Skeletal muscle satellite cell (primary cell): ENCODE results near the gene COMP.
A peak's percentile ranks its signal among the peaks of the same experiment; 100 is the strongest.

Source experiments
- H3K27me3 ChIP-seq: 2 replicates; pipeline ENCODE4 v1.7.0; 2013; ENCODE audit warnings: low read length; ENCODE audit not compliant: control insufficient read depth, insufficient read depth
- H3K36me3 ChIP-seq: 2 replicates; pipeline ENCODE4 v1.7.0; 2013; ENCODE audit warnings: mild to moderate bottlenecking, control low read depth, low read length; ENCODE audit not compliant: insufficient read depth
- H3K4me1 ChIP-seq: 2 replicates; pipeline ENCODE4 v1.7.0; 2013; ENCODE audit warnings: low read length; ENCODE audit not compliant: control insufficient read depth, insufficient read depth
- H3K4me2 ChIP-seq: 2 replicates; pipeline ENCODE4 v1.7.0; 2013; ENCODE audit warnings: mild to moderate bottlenecking, low read length
- H3K4me3 ChIP-seq: 2 replicates; pipeline ENCODE4 v1.7.0; 2013; ENCODE audit warnings: low read length
- H3K9ac ChIP-seq: 2 replicates; pipeline ENCODE4 v1.7.0; 2013; ENCODE audit warnings: mild to moderate bottlenecking, low read depth, low read length, moderate library complexity
- H3K9me3 ChIP-seq: replicated peaks from 2 replicates; pipeline ENCODE4 v1.7.0; 2013; ENCODE audit warnings: mild to moderate bottlenecking, control low read depth, low read length

COMP gene

DNA sequence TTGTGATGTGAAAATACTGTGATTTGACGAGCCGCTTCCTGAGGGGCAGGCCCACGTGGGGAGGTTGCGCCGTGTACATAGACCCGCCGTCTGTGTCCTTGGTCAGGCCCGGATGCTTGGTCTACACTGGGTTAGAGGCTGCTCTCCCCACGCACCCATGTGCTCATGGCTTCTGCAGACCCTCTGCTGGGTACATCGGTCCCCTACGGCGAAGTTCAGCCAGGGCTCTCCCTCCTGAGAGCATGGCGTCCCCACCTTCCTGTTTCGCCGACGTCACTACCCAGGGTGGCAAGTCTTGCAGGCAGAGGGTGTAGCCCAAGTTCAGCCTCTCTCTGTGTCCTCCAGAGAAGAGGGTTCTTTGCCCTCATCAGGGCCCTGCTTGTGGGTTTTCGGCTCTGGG is 11.0 kb downstream of the COMP start:
- H3K9me3 ChIP-seq, result no peaks in the 10 kb centered on the region
- H3K4me2 ChIP-seq, result no peak overlapping the region
- H3K27me3 ChIP-seq, result peaks cover 11% of the 10 kb centered on the region
- H3K36me3 ChIP-seq, result no peaks in the 10 kb centered on the region
- peaks cover 18% of the 10 kb centered on the region for H3K4me1 ChIP-seq
- H3K4me3 ChIP-seq, result no peak overlapping the region
- no peak overlapping the region for H3K9ac ChIP-seq

DNA sequence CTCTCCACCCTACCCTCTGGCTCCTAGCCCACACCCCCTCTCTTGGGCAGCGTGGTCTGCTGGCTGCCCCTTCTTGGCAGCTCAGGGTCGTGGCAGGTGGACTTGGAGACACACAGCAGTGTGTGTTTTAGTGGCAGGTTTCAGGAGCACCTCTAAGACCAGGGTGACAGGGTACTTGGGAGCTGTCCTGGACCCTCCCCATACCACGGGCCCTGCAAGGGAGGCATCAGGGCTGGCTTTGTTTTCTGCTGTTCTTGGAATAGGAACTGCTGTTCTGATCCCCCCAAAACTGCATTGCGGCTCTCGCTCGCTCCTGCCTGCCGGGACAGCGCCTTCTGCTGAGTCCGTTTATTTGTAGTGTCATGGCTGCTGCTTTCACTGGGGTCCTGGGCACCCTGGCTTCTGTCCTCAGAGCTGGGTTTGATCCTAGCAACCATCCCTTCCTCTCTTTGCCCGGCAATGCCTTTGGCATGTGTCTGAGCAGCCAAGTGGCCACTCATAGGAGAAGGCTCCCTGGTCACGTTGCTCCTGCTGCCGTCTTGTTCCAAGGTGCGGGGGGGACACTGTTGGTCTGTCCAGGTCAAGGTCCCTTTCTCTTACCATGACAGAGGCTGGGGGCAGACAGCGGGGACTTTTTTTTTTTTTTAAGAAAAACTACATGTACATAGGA is 12.1 kb downstream of the COMP start:
- peaks cover 1% of the 10 kb centered on the region for H3K27me3 ChIP-seq

GRCh38 chr19:18778076-18778389 is 13.1 kb downstream of the COMP start:
- no peak overlapping the region for H3K4me2 ChIP-seq
- peaks cover 15% of the 10 kb centered on the region for H3K4me1 ChIP-seq
- H3K9me3 ChIP-seq, result no peaks in the 10 kb centered on the region
- H3K36me3 ChIP-seq, result no peaks in the 10 kb centered on the region
- no peak overlapping the region for H3K9ac ChIP-seq
- H3K27me3 ChIP-seq, result no peaks in the 10 kb centered on the region
- no peak overlapping the region for H3K4me3 ChIP-seq

More for the DNA sequence above, 12.1 kb downstream of the COMP start:
- Histone ChIP-seq H3K4me3 (no peak overlapping the region), H3K4me1 (peaks cover 15% of the 10 kb centered on the region), H3K36me3 (no peaks in the 10 kb centered on the region), H3K9ac (no peak overlapping the region), H3K9me3 (no peaks in the 10 kb centered on the region), H3K4me2 (no peak overlapping the region)

GRCh38 chr19:18777301-18778075 is 13.6 kb downstream of the COMP start:
- H3K9ac ChIP-seq, result no peak overlapping the region
- H3K36me3 ChIP-seq, result no peaks in the 10 kb centered on the region
- H3K9me3 ChIP-seq, result no peaks in the 10 kb centered on the region
- H3K4me3 ChIP-seq, result no peak overlapping the region
- no peak overlapping the region for H3K4me2 ChIP-seq
- H3K27me3 ChIP-seq, result no peaks in the 10 kb centered on the region
- H3K4me1 ChIP-seq, result peaks cover 15% of the 10 kb centered on the region

- H3K27me3 ChIP-seq, result no peaks in the 10 kb centered on the region
- peaks cover 15% of the 10 kb centered on the region for H3K4me1 ChIP-seq
- H3K4me3 ChIP-seq, result no peak overlapping the region
- no peaks in the 10 kb centered on the region for H3K36me3 ChIP-seq
- H3K4me2 ChIP-seq, result peak overlapping the region; percentile 75
- no peak overlapping the region for H3K9ac ChIP-seq
- no peaks in the 10 kb centered on the region for H3K9me3 ChIP-seq
These were observed 14.4 kb downstream of the COMP start for GRCh38 chr19:18776736-18777135.

GRCh38 chr19:18776288-18776594 is 14.9 kb downstream of the COMP start:
- no peaks in the 10 kb centered on the region for H3K27me3 ChIP-seq
- H3K4me1 ChIP-seq, result peaks cover 15% of the 10 kb centered on the region
- H3K4me3 ChIP-seq, result peak overlapping the region; percentile 43
- H3K9me3 ChIP-seq, result no peaks in the 10 kb centered on the region
- no peaks in the 10 kb centered on the region for H3K36me3 ChIP-seq
- H3K9ac ChIP-seq, result peak overlapping the region; percentile 0
- H3K4me2 ChIP-seq, result peak overlapping the region; percentile 75

DNA sequence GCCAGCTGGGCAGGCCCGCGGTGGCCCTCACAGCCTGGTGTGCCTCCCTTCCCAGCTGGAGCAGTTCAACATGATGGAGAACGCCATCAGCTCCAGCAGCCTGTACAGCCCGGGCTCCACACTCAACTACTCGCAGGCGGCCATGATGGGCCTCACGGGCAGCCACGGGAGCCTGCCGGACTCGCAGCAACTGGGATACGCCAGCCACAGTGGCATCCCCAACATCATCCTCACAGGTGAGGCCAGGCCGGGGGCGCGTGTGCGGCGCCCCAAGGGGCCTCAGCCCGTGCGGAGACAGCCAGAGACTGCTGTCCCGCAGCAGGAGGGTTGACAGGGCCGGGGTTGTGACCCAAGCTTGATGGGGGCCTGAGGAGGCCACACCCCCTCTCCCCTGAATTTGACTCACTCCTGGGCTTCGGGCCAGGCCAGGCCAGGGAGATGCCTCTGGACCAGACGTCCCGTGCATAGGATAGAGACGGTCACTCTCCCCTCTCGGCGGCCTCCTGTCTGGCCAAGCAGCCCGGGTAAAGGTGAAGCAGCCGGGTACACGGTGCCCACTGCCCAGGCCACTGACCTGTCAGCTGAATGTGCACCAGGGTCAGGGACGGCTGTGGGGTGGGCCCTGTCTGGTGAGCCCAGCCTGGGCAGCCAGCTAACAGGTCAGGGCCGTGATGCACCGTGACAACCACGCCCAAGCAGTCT is 15.4 kb downstream of the COMP start:
- Histone ChIP-seq H3K36me3 (no peaks in the 10 kb centered on the region), H3K4me3 (peak overlapping the region; percentile 43), H3K9me3 (no peaks in the 10 kb centered on the region), H3K4me1 (peaks cover 15% of the 10 kb centered on the region), H3K9ac (peak overlapping the region; percentile 0), H3K27me3 (no peaks in the 10 kb centered on the region), H3K4me2 (peak overlapping the region; percentile 75)

- Histone ChIP-seq H3K27me3 (no peaks in the 10 kb centered on the region), H3K4me1 (peaks cover 15% of the 10 kb centered on the region), H3K9ac (no peak overlapping the region), H3K36me3 (no peaks in the 10 kb centered on the region), H3K9me3 (no peaks in the 10 kb centered on the region), H3K4me3 (no peak overlapping the region), H3K4me2 (no peak overlapping the region)
These were observed 16.2 kb downstream of the COMP start for GRCh38 chr19:18774782-18775444.

GRCh38 chr19:18774107-18774506 is 17.0 kb downstream of the COMP start:
- Histone ChIP-seq H3K36me3 (no peaks in the 10 kb centered on the region), H3K4me3 (no peak overlapping the region), H3K4me2 (no peak overlapping the region), H3K27me3 (no peaks in the 10 kb centered on the region), H3K4me1 (peaks cover 16% of the 10 kb centered on the region), H3K9ac (no peak overlapping the region), H3K9me3 (no peaks in the 10 kb centered on the region)

GRCh38 chr19:18773682-18774081 is 17.4 kb downstream of the COMP start:
- H3K9me3 ChIP-seq, result no peaks in the 10 kb centered on the region
- no peak overlapping the region for H3K4me2 ChIP-seq
- peaks cover 20% of the 10 kb centered on the region for H3K4me1 ChIP-seq
- no peak overlapping the region for H3K4me3 ChIP-seq
- no peaks in the 10 kb centered on the region for H3K27me3 ChIP-seq
- H3K9ac ChIP-seq, result no peak overlapping the region
- H3K36me3 ChIP-seq, result no peaks in the 10 kb centered on the region
